ENCODE measurements around the gene PCDHGA1.

The PCDHGA1 gene

GRCh38 chr5:141547921-141548320 lies 217.6 kb downstream of the PCDHGA1 start:
- no peak for DNase-seq

GRCh38 chr5:141557681-141558136 lies 227.4 kb downstream of the PCDHGA1 start:
- DNase-seq, result no peak

GRCh38 chr5:141558150-141558549 lies 227.8 kb downstream of the PCDHGA1 start:
- no peak for DNase-seq

GRCh38 chr5:141559461-141559860 lies 229.1 kb downstream of the PCDHGA1 start:
- no peak for DNase-seq

- DNase-seq, result no peak
Measured at GRCh38 chr5:141560151-141560550, 229.8 kb downstream of the PCDHGA1 start.

- peak; percentile 79 for DNase-seq
Measured at GRCh38 chr5:141560725-141561483, 230.6 kb downstream of the PCDHGA1 start.

All from NCI-H1417 treated with DMSO at 0.1 percent for 48 hours (cell line).